IMR-90 (cell line): ENCODE data around the gene PNKD. TPM values are rescaled to one million over a fixed set of nuclear protein-coding genes. Genes with fewer than 3 reads are reported as not detected.

Experiments used
- ATAC-seq: fragments of 200-7000 bp; cut with Tn5 transposase; 2 replicates; pipeline ENCODE4 v1.9.1; 2020; ENCODE audit warnings: low read depth, mild to moderate bottlenecking, moderate library complexity
- BruUV-seq: library from RNA; stranded (reverse); fragments of 400-500 nt; replicated peaks from 2 replicates; lab custom pipeline; 2021; lab: Mats Ljungman, UMichigan
- CTCF ChIA-PET: fragments of 300-600 bp; formaldehyde crosslinking; extraction: SDS; loops from one replicate; lab custom pipeline; 2021; ENCODE audit warnings: antibody characterized with exemption; lab: Yijun Ruan, JAX
- POLR2A ChIA-PET: fragments of 300-600 bp; sonication (Branson Sonifier 250); formaldehyde crosslinking; loops from one replicate; lab custom pipeline; 2022; ENCODE audit warnings: antibody characterized with exemption; ENCODE audit not compliant: unreplicated experiment; lab: Charles Lee
- DNase-seq: peaks from one replicate; pipeline ENCODE4 v3.0.0; 2013
- H2AFZ ChIP-seq: replicated peaks from 2 replicates; pipeline ENCODE3; 2013; ENCODE audit warnings: low read length, mild to moderate bottlenecking; ENCODE audit not compliant: poor library complexity
- H2AK5ac ChIP-seq: 2 replicates; pipeline ENCODE4 v1.6.1; 2013; ENCODE audit warnings: low read depth, low read length, inconsistent platforms
- H2AK9ac ChIP-seq: replicated peaks from 2 replicates; pipeline ENCODE3; 2013; ENCODE audit warnings: mild to moderate bottlenecking, low read depth, low read length, moderate library complexity; ENCODE audit not compliant: poor library complexity
- H2BK120ac ChIP-seq: 2 replicates; pipeline ENCODE4 v1.6.1; 2013; ENCODE audit warnings: low read depth, low read length, inconsistent platforms
- H2BK15ac ChIP-seq: 3 replicates; pipeline ENCODE4 v1.6.1; 2013; ENCODE audit warnings: low read depth, low read length, inconsistent platforms
- H2BK20ac ChIP-seq: 2 replicates; pipeline ENCODE4 v1.6.1; 2013; ENCODE audit warnings: low read depth, mild to moderate bottlenecking, inconsistent platforms, low read length, moderate library complexity
- H2BK5ac ChIP-seq: 2 replicates; pipeline ENCODE4 v1.6.1; 2013; ENCODE audit warnings: mild to moderate bottlenecking, low read depth, low read length, inconsistent platforms; ENCODE audit not compliant: poor library complexity, severe bottlenecking
- H3K14ac ChIP-seq: replicated peaks from 2 replicates; pipeline ENCODE4 v1.6.1; 2013; ENCODE audit warnings: low read depth, low read length, inconsistent platforms
- H3K18ac ChIP-seq: 2 replicates; pipeline ENCODE4 v1.6.1; 2013; ENCODE audit warnings: low read depth, low read length, control low read depth
- H3K23ac ChIP-seq: 2 replicates; pipeline ENCODE4 v1.6.1; 2013; ENCODE audit warnings: low read depth, low read length, inconsistent platforms
- H3K27ac ChIP-seq: 2 replicates; pipeline ENCODE4 v1.5.1; 2013; ENCODE audit warnings: mild to moderate bottlenecking, control low read depth, low read length; ENCODE audit not compliant: insufficient read depth
- H3K27me3 ChIP-seq: 2 replicates; pipeline ENCODE4 v1.6.1; 2013; ENCODE audit warnings: low read length; ENCODE audit not compliant: control insufficient read depth, insufficient read depth
- H3K36me3 ChIP-seq: 2 replicates; pipeline ENCODE4 v1.6.1; 2013; ENCODE audit warnings: low read length, mixed read lengths; ENCODE audit not compliant: control insufficient read depth, insufficient read depth
- H3K4ac ChIP-seq: 2 replicates; pipeline ENCODE4 v1.6.1; 2013; ENCODE audit warnings: low read depth, low read length, inconsistent platforms
- H3K4me1 ChIP-seq: 2 replicates; pipeline ENCODE4 v1.6.1; 2013; ENCODE audit warnings: low read length, mixed read lengths; ENCODE audit not compliant: control insufficient read depth, insufficient read depth
- H3K4me2 ChIP-seq: 2 replicates; pipeline ENCODE4 v1.6.1; 2013; ENCODE audit warnings: low read depth, mild to moderate bottlenecking, control low read depth, low read length, moderate library complexity
- H3K4me3 ChIP-seq: 2 replicates; pipeline ENCODE4 v1.5.1; 2013; ENCODE audit warnings: low read depth, mild to moderate bottlenecking, control low read depth, low read length, moderate library complexity; ENCODE audit not compliant: insufficient read depth
- H3K56ac ChIP-seq: 2 replicates; pipeline ENCODE4 v1.6.1; 2013; ENCODE audit warnings: low read length, inconsistent platforms; ENCODE audit not compliant: insufficient read depth; ENCODE audit errors: extremely low read depth
- H3K79me1 ChIP-seq, 2 experiments: 2 replicates each; pipeline ENCODE4 v1.6.1; 2013; ENCODE audit warnings: low read length in 2 of 2, inconsistent platforms in 1 of 2, low read depth in 1 of 2
- H3K9ac ChIP-seq: 2 replicates; pipeline ENCODE4 v1.6.1; 2013; ENCODE audit warnings: low read depth, low read length, control low read depth
- H3K9me1 ChIP-seq: 2 replicates; pipeline ENCODE4 v1.6.1; 2013; ENCODE audit warnings: low read length, inconsistent platforms; ENCODE audit not compliant: insufficient read depth
- H3K9me3 ChIP-seq: 2 replicates; pipeline ENCODE4 v1.6.1; 2013; ENCODE audit warnings: low read length; ENCODE audit not compliant: control insufficient read depth, insufficient read depth
- H4K20me1 ChIP-seq: 2 replicates; pipeline ENCODE4 v1.6.1; 2013; ENCODE audit warnings: low read length, inconsistent platforms; ENCODE audit not compliant: insufficient read depth
- H4K5ac ChIP-seq: 2 replicates; pipeline ENCODE4 v1.6.1; 2013; ENCODE audit warnings: mild to moderate bottlenecking, low read depth, low read length, control low read depth
- H4K8ac ChIP-seq, 2 experiments: 2 replicates each; pipeline ENCODE4 v1.6.1; 2013; ENCODE audit warnings: low read depth in 2 of 2, low read length in 2 of 2, control low read depth in 1 of 2, inconsistent platforms in 1 of 2
- H4K91ac ChIP-seq: 2 replicates; pipeline ENCODE4 v1.6.1; 2013; ENCODE audit warnings: low read depth, low read length, inconsistent platforms; ENCODE audit not compliant: insufficient read depth
- CEBPB ChIP-seq: IDR thresholded peaks from 2 replicates; pipeline ENCODE4 v1.6.1; 2012; ENCODE audit warnings: low read depth, low read length, improper control_type of control experiment
- CHD1 ChIP-seq: IDR thresholded peaks from 2 replicates; pipeline ENCODE4 v1.6.1; 2012; ENCODE audit warnings: low read depth, low read length, improper control_type of control experiment
- ELK1 ChIP-seq: fragments of 150-350 bp; IDR thresholded peaks from 2 replicates; pipeline ENCODE4 v1.6.1; 2016; ENCODE audit warnings: low read depth, mild to moderate bottlenecking, low read length, moderate library complexity, borderline replicate concordance
- FOS ChIP-seq: fragments of 150-350 bp; IDR thresholded peaks from 2 replicates; pipeline ENCODE4 v1.6.1; 2016; ENCODE audit warnings: low read depth, low read length
- MXI1 ChIP-seq: IDR thresholded peaks from 2 replicates; pipeline ENCODE4 v1.6.1; 2012; ENCODE audit warnings: low read depth, mild to moderate bottlenecking, low read length, moderate library complexity, borderline replicate concordance
- RAD21 ChIP-seq: IDR thresholded peaks from 2 replicates; pipeline ENCODE4 v1.6.1; 2012; ENCODE audit warnings: low read length, improper control_type of control experiment
- RCOR1 ChIP-seq: IDR thresholded peaks from 2 replicates; pipeline ENCODE4 v1.6.1; 2012; ENCODE audit warnings: mild to moderate bottlenecking, low read length, improper control_type of control experiment; ENCODE audit not compliant: insufficient replicate concordance
- RFX5 ChIP-seq: IDR thresholded peaks from 2 replicates; pipeline ENCODE4 v1.8.0; 2012; ENCODE audit warnings: low read depth, mild to moderate bottlenecking, low read length, moderate library complexity
- SMC3 ChIP-seq: fragments of 150-350 bp; IDR thresholded peaks from 2 replicates; pipeline ENCODE4 v1.6.1; 2016; ENCODE audit warnings: low read depth, mild to moderate bottlenecking, antibody characterized with exemption, low read length, moderate library complexity
- USF2 ChIP-seq: fragments of 150-350 bp; IDR thresholded peaks from 2 replicates; pipeline ENCODE4 v1.6.1; 2017; ENCODE audit warnings: mild to moderate bottlenecking, antibody characterized with exemption, low read length, low read depth
- WGBS, 2 experiments: methylation state at CpG; one replicate each; pipeline versions ENCODE4 v1.1.5 to v1.1.7; 2013; ENCODE audit warnings: missing lambda C conversion rate in 2 of 2; ENCODE audit not compliant: insufficient read length in 1 of 2; ENCODE audit errors: extremely low coverage in 2 of 2; 5-methylcytosine and 5-hydroxymethylcytosine counted together
- dilution Hi-C: fragments of 300-500 bp; cut with HindIII; formaldehyde crosslinking; loops from one replicate; pipeline ENCODE4 v1.14.3; 2018; ENCODE audit warnings: low sequenced_read_pairs; ENCODE audit not compliant: unreplicated experiment
- in situ Hi-C: fragments of 300-500 bp; cut with MboI; formaldehyde crosslinking; loops from 3 replicates; pipeline ENCODE4 v1.14.3; 2019; ENCODE audit warnings: low sequenced_read_pairs, inconsistent platforms, mixed read lengths
- intact Hi-C: fragments of 100-400 bp; cut with micrococcal nuclease; formaldehyde crosslinking; loops from 2 replicates; pipeline ENCODE4 v1.10.0; 2022
- polyA plus RNA-seq, 3 experiments: library from polyadenylated mRNA; depleted of rRNA; stranded (reverse); fragments of >200 nt; gene quantifications; 2 replicates each; pipeline ENCODE4 v1.2.3, GENCODE V29; 2012; ENCODE audit warnings: low replicate concordance in 1 of 3
- total RNA-seq: library from RNA; depleted of rRNA; stranded (reverse); fragments of >200 nt; gene quantifications from 2 replicates; pipeline ENCODE4 v1.2.3, GENCODE V29; 2012

Gene PNKD
- total and polyA plus RNA-seq, 2 of the 4 experiments (the other 2 are of a cell fraction), result 19.2 to 68.5 TPM

- H3K79me1 ChIP-seq, result peaks cover 6 to 10% of the 10 kb centered on the region in 2 experiments; a peak in 3 of 4 replicates
- H4K20me1 ChIP-seq, result no peaks in the 10 kb centered on the region
- no peak overlapping the region for H4K5ac ChIP-seq
- no peak overlapping the region for H3K4ac ChIP-seq
- H3K36me3 ChIP-seq, result no peaks in the 10 kb centered on the region
- no peak overlapping the region for H2BK15ac ChIP-seq
- H2AK5ac ChIP-seq, result no peak overlapping the region
- H2BK20ac ChIP-seq, result no peak overlapping the region
- in situ Hi-C loops, result loop anchor here (10.0 kb wide), 1 partner anchor 118 kb away; the partner anchor contains the start of genes AAMP and PNKD
- H3K9ac ChIP-seq, result no peak overlapping the region
- ChIA-PET POLR2A (interaction anchor here (0.6 kb wide), 1 partner anchor 22 kb away, joined by 5 read pairs; no protein-coding TSS in a partner anchor), CTCF (interaction anchor here (0.6 kb wide), 1 partner anchor 67 kb away, joined by 3 read pairs; no protein-coding TSS in a partner anchor)
- dilution Hi-C loops, result no loop called here
- peak overlapping the region; percentile 14 for H2AFZ ChIP-seq
- H3K18ac ChIP-seq, result no peak overlapping the region
- no peak for DNase-seq
- intact Hi-C loops, result no loop called here
- H3K23ac ChIP-seq, result no peak overlapping the region
- H3K27ac ChIP-seq, result no peak overlapping the region
- no peaks in the 10 kb centered on the region for H3K9me3 ChIP-seq
- TF ChIP-seq ELK1 (no peak), USF2 (no peak), CEBPB (no peak), FOS (no peak), MXI1 (no peak), RAD21 (no peak), RCOR1 (no peak), SMC3 (no peak), RFX5 (no peak), CHD1 (no peak)
- H4K91ac ChIP-seq, result no peak overlapping the region
- H2AK9ac ChIP-seq, result no peak overlapping the region
- H2BK5ac ChIP-seq, result no peak overlapping the region
- 70% methylated on average over 3 of the region's 16 CpGs; no CpG with 5 or more reads in 1 of the 2 experiments for WGBS, 2 experiments
- H3K56ac ChIP-seq, result no peak overlapping the region
- H2BK120ac ChIP-seq, result no peak overlapping the region
- no peak overlapping the region for H4K8ac ChIP-seq
- no peak overlapping the region for H3K4me2 ChIP-seq
- 0 out of 2 replicates have a peak, but pooled peaks cover 2% of the 10 kb centered on the region for H3K9me1 ChIP-seq
- H3K4me3 ChIP-seq, result no peak overlapping the region
- H3K27me3 ChIP-seq, result no peaks in the 10 kb centered on the region
- no peak overlapping the region for H3K14ac ChIP-seq
- no peak for ATAC-seq
- peaks cover 14% of the 10 kb centered on the region for H3K4me1 ChIP-seq
- BruUV-seq, result no TSS peak
Measured at GRCh38 chr2:218392891-218393462, 122.7 kb downstream of the PNKD start.
